Neuronal stem cell (in vitro differentiated cells): Measurements from ENCODE around the gene RASGRF1.

Experiments used
- DNase-seq: peaks from one replicate; pipeline ENCODE4 v3.0.0-alpha.2; 2013; ENCODE audit warnings: low spot score
- H2AFZ ChIP-seq: one replicate; pipeline ENCODE4 v1.6.1; 2013; ENCODE audit warnings: mild to moderate bottlenecking, low read length, inconsistent platforms
- H2AK5ac ChIP-seq: 2 replicates; pipeline ENCODE4 v1.6.1; 2013; ENCODE audit warnings: low read depth, mild to moderate bottlenecking, inconsistent platforms, low read length, moderate library complexity, mixed read lengths
- H2BK120ac ChIP-seq: 2 replicates; pipeline ENCODE4 v1.6.1; 2013; ENCODE audit warnings: low read depth, mild to moderate bottlenecking, inconsistent platforms, low read length, moderate library complexity, mixed read lengths
- H2BK12ac ChIP-seq: one replicate; pipeline ENCODE4 v1.6.1; 2013; ENCODE audit warnings: low read length, inconsistent platforms
- H2BK15ac ChIP-seq: 2 replicates; pipeline ENCODE4 v1.6.1; 2013; ENCODE audit warnings: mild to moderate bottlenecking, low read length, inconsistent platforms, mixed read lengths
- H2BK5ac ChIP-seq: one replicate; pipeline ENCODE4 v1.6.1; 2013; ENCODE audit warnings: inconsistent platforms, mild to moderate bottlenecking, low read length, moderate library complexity
- H3K14ac ChIP-seq: one replicate; pipeline ENCODE4 v1.6.1; 2013; ENCODE audit warnings: low read length, inconsistent platforms
- H3K18ac ChIP-seq: 2 replicates; pipeline ENCODE4 v1.6.1; 2013; ENCODE audit warnings: low read length, inconsistent platforms
- H3K23ac ChIP-seq: 2 replicates; pipeline ENCODE4 v1.6.1; 2013; ENCODE audit warnings: low read depth, mild to moderate bottlenecking, mixed read lengths, low read length, inconsistent platforms; ENCODE audit not compliant: poor library complexity
- H3K27ac ChIP-seq: replicated peaks from 3 replicates; pipeline ENCODE4 v1.5.1; 2013; ENCODE audit warnings: low read length, inconsistent platforms
- H3K27me3 ChIP-seq, 3 experiments: 2 replicates each; pipeline ENCODE4 v1.6.1; 2013; ENCODE audit warnings: low read length in 3 of 3, mild to moderate bottlenecking in 2 of 3, inconsistent platforms in 1 of 3, low read depth in 1 of 3, mixed read lengths in 1 of 3, moderate library complexity in 1 of 3; ENCODE audit not compliant: control insufficient read depth in 3 of 3, insufficient read depth in 3 of 3
- H3K36me3 ChIP-seq, 2 donors: replicated peaks in 1 of 2; 2 replicates each; pipeline ENCODE4 v1.6.1; 2013; ENCODE audit warnings: low read length in 2 of 2; ENCODE audit not compliant: control insufficient read depth in 2 of 2, insufficient read depth in 2 of 2
- H3K4ac ChIP-seq: 2 replicates; pipeline ENCODE4 v1.6.1; 2013; ENCODE audit warnings: inconsistent platforms, mild to moderate bottlenecking, low read length, moderate library complexity
- H3K4me1 ChIP-seq, 2 donors: 1 replicate in 1 of 2; 2 replicates in 1 of 2; pipeline ENCODE4 v1.6.1; 2013; ENCODE audit warnings: low read length in 2 of 2, low read depth in 1 of 2; ENCODE audit not compliant: control insufficient read depth in 2 of 2, insufficient read depth in 1 of 2
- H3K4me2 ChIP-seq: one replicate; pipeline ENCODE4 v1.6.1; 2013; ENCODE audit warnings: mild to moderate bottlenecking, low read length, inconsistent platforms; ENCODE audit not compliant: insufficient read depth, poor library complexity, severe bottlenecking
- H3K4me3 ChIP-seq, 2 donors: 2 replicates each; pipeline ENCODE4 v1.5.1; 2013; ENCODE audit warnings: low read length in 2 of 2, mild to moderate bottlenecking in 2 of 2, inconsistent platforms in 1 of 2, moderate library complexity in 1 of 2
- H3K79me1 ChIP-seq: one replicate; pipeline ENCODE4 v1.6.1; 2013; ENCODE audit warnings: low read depth, mild to moderate bottlenecking, inconsistent platforms, low read length, moderate library complexity
- H3K9ac ChIP-seq: one replicate; pipeline ENCODE4 v1.6.1; 2013; ENCODE audit warnings: mild to moderate bottlenecking, low read depth, low read length, inconsistent platforms; ENCODE audit not compliant: poor library complexity
- H3K9me3 ChIP-seq, 2 donors: replicated peaks in 1 of 2; 2 replicates each; pipeline versions ENCODE3 to v1.6.1; 2013; ENCODE audit warnings: low read length in 2 of 2, mild to moderate bottlenecking in 2 of 2, inconsistent platforms in 1 of 2, low read depth in 1 of 2, mixed read lengths in 1 of 2, moderate library complexity in 1 of 2; ENCODE audit not compliant: control insufficient read depth in 2 of 2, insufficient read depth in 1 of 2
- H4K8ac ChIP-seq: one replicate; pipeline ENCODE4 v1.6.1; 2013; ENCODE audit warnings: low read depth, mild to moderate bottlenecking, inconsistent platforms, low read length, moderate library complexity
- H4K91ac ChIP-seq: one replicate; pipeline ENCODE4 v1.6.1; 2013; ENCODE audit warnings: low read length, low read depth, mild to moderate bottlenecking, inconsistent platforms; ENCODE audit not compliant: poor library complexity
- WGBS, 2 donors: extraction: QIAGEN DNeasy Blood & Tissue Kit; methylation state at CpG; one replicate each; pipeline ENCODE4 v1.1.7; 2013; ENCODE audit warnings: missing lambda C conversion rate in 2 of 2, mixed read lengths in 1 of 2; ENCODE audit not compliant: insufficient read length in 2 of 2, insufficient replicate concordance in 1 of 2; ENCODE audit errors: extremely low coverage in 2 of 2; 5-methylcytosine and 5-hydroxymethylcytosine counted together

RASGRF1 gene

GRCh38 chr15:78992416-78993256, 97.9 kb downstream of the RASGRF1 start:
- Histone ChIP-seq H4K91ac (peak overlapping the region; percentile 88), H2BK15ac (no peak overlapping the region), H2BK12ac (no peak overlapping the region), H2AK5ac (peak overlapping the region; percentile 47), H3K79me1 (no peaks in the 10 kb centered on the region), H3K36me3 (no peaks in the 10 kb centered on the region), H3K9me3 (no peaks in the 10 kb centered on the region), H3K23ac (peak overlapping the region; percentile 90), H3K14ac (peak overlapping the region; percentile 72), H4K8ac (no peak overlapping the region), H2BK5ac (no peak overlapping the region), H3K4me1 (peaks cover 8 to 11% of the 10 kb centered on the region in 2 donors), H2BK120ac (no peak overlapping the region), H3K9ac (peak overlapping the region; percentile 31), H3K27ac (no peak overlapping the region), H2AFZ (no peak overlapping the region), H3K4ac (no peak overlapping the region), H3K27me3 (peaks cover 0 to 7% (median 0%) of the 10 kb centered on the region in 3 experiments), H3K4me3 (peak overlapping the region in 1 of 2 donors; percentile 54), H3K18ac (peak overlapping the region; percentile 70), H3K4me2 (no peak overlapping the region)
- WGBS, 2 donors: 100% methylated on average over 3 of the region's 17 CpGs; no CpG with 5 or more reads in 1 of the 2 donors
- DNase-seq: no peak

DNA sequence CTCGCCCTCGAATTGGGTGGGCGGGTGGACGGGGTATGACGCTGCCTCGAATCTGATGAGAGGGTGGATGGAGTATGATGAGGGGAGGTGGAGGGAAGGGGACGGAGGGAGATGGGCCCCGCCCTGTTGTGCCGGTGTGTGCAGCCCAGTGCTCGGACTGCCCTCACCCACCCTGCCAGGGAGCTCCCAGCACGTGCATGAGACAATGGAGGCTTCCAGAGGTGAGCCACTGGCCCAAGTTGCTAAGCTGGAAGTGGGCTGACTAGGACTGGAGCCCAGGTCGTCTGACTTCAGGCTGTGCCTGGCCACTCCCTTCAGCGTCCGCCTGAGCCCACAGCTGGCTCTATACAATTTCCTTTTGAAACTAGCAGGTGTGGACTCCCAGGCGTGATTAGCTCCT, 98.7 kb downstream of the RASGRF1 start:
- Histone ChIP-seq H3K4ac (no peak overlapping the region), H3K4me1 (peaks cover 5 to 8% of the 10 kb centered on the region in 2 donors), H2BK15ac (no peak overlapping the region), H3K27ac (no peak overlapping the region), H3K79me1 (no peaks in the 10 kb centered on the region), H3K36me3 (no peaks in the 10 kb centered on the region), H3K9ac (no peak overlapping the region), H3K18ac (peak overlapping the region; percentile 22), H2BK12ac (no peak overlapping the region), H2AK5ac (peak overlapping the region; percentile 47), H3K23ac (no peak overlapping the region), H3K9me3 (no peaks in the 10 kb centered on the region), H4K91ac (peak overlapping the region; percentile 65), H2BK5ac (no peak overlapping the region), H2BK120ac (no peak overlapping the region), H4K8ac (no peak overlapping the region), H3K14ac (no peak overlapping the region), H2AFZ (no peak overlapping the region), H3K4me3 (no peak overlapping the region), H3K27me3 (peaks cover 0 to 7% (median 0%) of the 10 kb centered on the region in 3 experiments), H3K4me2 (no peak overlapping the region)
- DNase-seq: no peak
- no CpG with 5 or more reads among the region's 15 CpGs for WGBS, 2 donors

DNA sequence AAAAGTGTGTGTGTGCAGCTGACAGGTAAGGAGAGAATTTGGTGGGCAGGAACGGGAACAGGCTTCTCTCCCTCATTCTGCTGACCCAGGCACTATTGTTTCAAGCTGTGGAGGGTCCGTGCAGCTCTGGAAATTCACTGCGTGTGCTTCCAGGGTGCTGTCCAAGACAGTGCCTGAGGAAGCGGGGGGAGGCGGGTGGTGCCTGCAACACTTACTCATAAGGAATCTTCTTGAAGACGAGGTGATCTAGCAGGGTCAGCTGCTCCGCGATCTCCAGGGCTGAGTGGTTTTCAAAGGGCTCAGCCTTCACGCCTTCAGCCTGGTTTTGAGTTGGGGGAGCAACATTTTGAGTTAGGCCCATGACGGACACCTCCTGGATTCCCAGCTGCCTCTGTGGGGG, 99.1 kb downstream of the RASGRF1 start:
- no peaks in the 10 kb centered on the region for H3K79me1 ChIP-seq
- no peak overlapping the region for H3K4ac ChIP-seq
- no peak overlapping the region for H2BK5ac ChIP-seq
- H2BK15ac ChIP-seq: no peak overlapping the region
- H2BK120ac ChIP-seq: no peak overlapping the region
- no peak overlapping the region for H4K91ac ChIP-seq
- H3K4me1 ChIP-seq: peaks cover 2 to 6% of the 10 kb centered on the region in 2 donors
- no peak overlapping the region for H3K23ac ChIP-seq
- no peak overlapping the region for H3K14ac ChIP-seq
- H2BK12ac ChIP-seq: no peak overlapping the region
- H3K27me3 ChIP-seq: peaks cover 0 to 7% (median 0%) of the 10 kb centered on the region in 3 experiments
- DNase-seq: no peak
- no peak overlapping the region for H4K8ac ChIP-seq
- H2AK5ac ChIP-seq: peak overlapping the region; percentile 47
- no peak overlapping the region for H2AFZ ChIP-seq
- no peak overlapping the region for H3K4me2 ChIP-seq
- H3K36me3 ChIP-seq: no peaks in the 10 kb centered on the region
- no peak overlapping the region for H3K4me3 ChIP-seq
- no peak overlapping the region for H3K27ac ChIP-seq
- no peak overlapping the region for H3K18ac ChIP-seq
- WGBS, 2 donors: no CpG with 5 or more reads among the region's 10 CpGs
- H3K9ac ChIP-seq: no peak overlapping the region
- H3K9me3 ChIP-seq: no peaks in the 10 kb centered on the region

- H3K4me3 ChIP-seq: no peak overlapping the region
- H3K79me1 ChIP-seq: no peaks in the 10 kb centered on the region
- H3K18ac ChIP-seq: no peak overlapping the region
- H4K91ac ChIP-seq: no peak overlapping the region
- H3K9ac ChIP-seq: no peak overlapping the region
- H2AK5ac ChIP-seq: no peak overlapping the region
- no peak overlapping the region for H2BK12ac ChIP-seq
- no peak overlapping the region for H2BK5ac ChIP-seq
- H3K9me3 ChIP-seq: no peaks in the 10 kb centered on the region
- WGBS, 2 donors: no CpG with 5 or more reads among the region's 1 CpG
- H3K14ac ChIP-seq: no peak overlapping the region
- H3K4ac ChIP-seq: no peak overlapping the region
- H2AFZ ChIP-seq: no peak overlapping the region
- H2BK15ac ChIP-seq: no peak overlapping the region
- no peaks in the 10 kb centered on the region for H3K4me1 ChIP-seq
- peaks cover 0 to 7% (median 0%) of the 10 kb centered on the region in 3 experiments for H3K27me3 ChIP-seq
- no peaks in the 10 kb centered on the region for H3K36me3 ChIP-seq
- no peak overlapping the region for H3K4me2 ChIP-seq
- H2BK120ac ChIP-seq: no peak overlapping the region
- H4K8ac ChIP-seq: no peak overlapping the region
- DNase-seq: no peak
- H3K23ac ChIP-seq: no peak overlapping the region
- no peak overlapping the region for H3K27ac ChIP-seq
Measured at GRCh38 chr15:78990278-78990677, 100.3 kb downstream of the RASGRF1 start.
